ENCODE measurements around the gene PEX11B. TPM values are rescaled to one million over a fixed set of nuclear protein-coding genes. Genes with fewer than 3 reads are reported as not detected.

The PEX11B gene
- total and polyA plus RNA-seq, 9 donors: 18.2 to 44.4 (median 26.9) TPM

- Histone ChIP-seq H3K27ac (no peak overlapping the region), H3K4me1 (ENCODE audit: insufficient read depth) (peaks cover 7% of the 10 kb centered on the region), H3K9me3 (no peaks in the 10 kb centered on the region), H3K36me3 (no peaks in the 10 kb centered on the region), H3K4me3 (no peak overlapping the region), H3K27me3 (no peaks in the 10 kb centered on the region)
- TF ChIP-seq POLR2A (IDR thresholded peaks at IDR 0.05): no peak
- TF ChIP-seq EP300 (IDR thresholded peaks at IDR 0.05): no peak
- TF ChIP-seq CTCF (IDR thresholded peaks at IDR 0.05): no peak
- no peak for DNase-seq
- intact Hi-C loops (cut with DNase I): no loop called here
- WGBS, 3 donors: 86 to 95% (median 95%) methylated on average over 4 of the region's 4 CpGs
These were observed 30.7 kb upstream of the PEX11B start for GRCh38 chr1:145949219-145949618.

- no peaks in the 10 kb centered on the region for H3K27me3 ChIP-seq
- no peak for DNase-seq
- intact Hi-C loops (cut with DNase I): no loop called here
- H3K36me3 ChIP-seq: no peaks in the 10 kb centered on the region
- 68 to 86% (median 81%) methylated on average over 4 of the region's 4 CpGs for WGBS, 3 donors
- no peaks in the 10 kb centered on the region for H3K9me3 ChIP-seq
- peaks cover 5% of the 10 kb centered on the region for H3K4me1 ChIP-seq (ENCODE audit: insufficient read depth)
- no peak overlapping the region for H3K27ac ChIP-seq
- TF ChIP-seq EP300 (IDR thresholded peaks at IDR 0.05): no peak
- H3K4me3 ChIP-seq: no peak overlapping the region
These were observed 29.0 kb upstream of the PEX11B start for GRCh38 chr1:145947551-145947950.

GRCh38 chr1:145946477-145946986 is 28.0 kb upstream of the PEX11B start:
- no peak for TF ChIP-seq CTCF (IDR thresholded peaks at IDR 0.05)
- TF ChIP-seq POLR2A (IDR thresholded peaks at IDR 0.05): no peak
- TF ChIP-seq EP300 (IDR thresholded peaks at IDR 0.05): no peak
- WGBS, 3 donors: 88 to 91% (median 90%) methylated on average over 4 of the region's 4 CpGs
- DNase-seq: no peak
- no peak overlapping the region for H3K4me3 ChIP-seq
- intact Hi-C loops (cut with DNase I): no loop called here
- H3K9me3 ChIP-seq: no peaks in the 10 kb centered on the region
- no peak overlapping the region for H3K27ac ChIP-seq
- H3K4me1 ChIP-seq (ENCODE audit: insufficient read depth): peaks cover 3% of the 10 kb centered on the region
- no peaks in the 10 kb centered on the region for H3K27me3 ChIP-seq
- H3K36me3 ChIP-seq: no peaks in the 10 kb centered on the region

GRCh38 chr1:145944532-145944931 is 26.0 kb upstream of the PEX11B start:
- TF ChIP-seq CTCF (IDR thresholded peaks at IDR 0.05): no peak
- no peaks in the 10 kb centered on the region for H3K27me3 ChIP-seq
- H3K36me3 ChIP-seq: no peaks in the 10 kb centered on the region
- DNase-seq: no peak
- H3K27ac ChIP-seq: no peak overlapping the region
- H3K4me1 ChIP-seq (ENCODE audit: insufficient read depth): peaks cover 1% of the 10 kb centered on the region
- no peaks in the 10 kb centered on the region for H3K9me3 ChIP-seq
- no peak overlapping the region for H3K4me3 ChIP-seq
- intact Hi-C loops (cut with DNase I): no loop called here
- WGBS, 3 donors: 96 to 98% (median 96%) methylated on average over 3 of the region's 3 CpGs

GRCh38 chr1:145942871-145943270 is 24.4 kb upstream of the PEX11B start:
- H3K27me3 ChIP-seq: no peaks in the 10 kb centered on the region
- no peak overlapping the region for H3K27ac ChIP-seq
- 34 to 47% (median 37%) methylated on average over 6 of the region's 6 CpGs for WGBS, 3 donors
- no peak overlapping the region for H3K4me3 ChIP-seq
- H3K9me3 ChIP-seq: no peaks in the 10 kb centered on the region
- intact Hi-C loops (cut with DNase I): no loop called here
- DNase-seq: no peak
- no peaks in the 10 kb centered on the region for H3K4me1 ChIP-seq (ENCODE audit: insufficient read depth)
- no peak for TF ChIP-seq POLR2A (IDR thresholded peaks at IDR 0.05)
- no peak for TF ChIP-seq CTCF (IDR thresholded peaks at IDR 0.05)
- no peak for TF ChIP-seq EP300 (IDR thresholded peaks at IDR 0.05)
- H3K36me3 ChIP-seq: no peaks in the 10 kb centered on the region
